DMS153 (cell line): Measurements from ENCODE around the gene RECQL5.

Source experiments
- DNase-seq: peaks from one replicate; lab custom pipeline; 2025; lab: John Stamatoyannopoulos, UW

Gene RECQL5

GRCh38 chr17:75666959-75667790, at the start of gene RECQL5, which contains the start of gene SAP30BP:
Gene RECQL5, minus strand, starts transcription at chr17:75667154. Its CDS starts 597 bp downstream, at chr17:75666557.
Gene SAP30BP, plus strand, starts transcription at chr17:75667338. Its CDS starts 35 bp downstream, at chr17:75667373.
- DNase-seq: peak; percentile 97

DNA sequence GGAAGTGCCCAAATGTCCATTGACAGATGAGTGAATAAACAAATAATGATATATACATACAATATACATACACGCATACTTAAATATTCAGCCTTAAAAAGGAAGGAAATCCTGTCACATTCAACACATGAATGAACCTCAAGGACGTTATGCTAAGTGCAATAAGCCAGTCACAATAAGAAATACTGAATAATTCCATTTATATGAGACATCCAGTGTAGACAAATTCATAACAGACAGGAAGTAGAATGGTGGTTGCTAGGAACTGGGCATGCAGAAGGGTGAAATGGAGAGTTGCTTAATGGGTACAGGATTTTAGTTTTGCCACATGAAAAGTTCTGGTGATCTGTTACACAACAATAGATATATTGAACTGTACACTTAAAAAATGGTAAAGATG, 45.5 kb upstream of the RECQL5 start:
- no peak for DNase-seq

GRCh38 chr17:75707079-75707571, 40.2 kb upstream of the RECQL5 start:
- no peak for DNase-seq

DNA sequence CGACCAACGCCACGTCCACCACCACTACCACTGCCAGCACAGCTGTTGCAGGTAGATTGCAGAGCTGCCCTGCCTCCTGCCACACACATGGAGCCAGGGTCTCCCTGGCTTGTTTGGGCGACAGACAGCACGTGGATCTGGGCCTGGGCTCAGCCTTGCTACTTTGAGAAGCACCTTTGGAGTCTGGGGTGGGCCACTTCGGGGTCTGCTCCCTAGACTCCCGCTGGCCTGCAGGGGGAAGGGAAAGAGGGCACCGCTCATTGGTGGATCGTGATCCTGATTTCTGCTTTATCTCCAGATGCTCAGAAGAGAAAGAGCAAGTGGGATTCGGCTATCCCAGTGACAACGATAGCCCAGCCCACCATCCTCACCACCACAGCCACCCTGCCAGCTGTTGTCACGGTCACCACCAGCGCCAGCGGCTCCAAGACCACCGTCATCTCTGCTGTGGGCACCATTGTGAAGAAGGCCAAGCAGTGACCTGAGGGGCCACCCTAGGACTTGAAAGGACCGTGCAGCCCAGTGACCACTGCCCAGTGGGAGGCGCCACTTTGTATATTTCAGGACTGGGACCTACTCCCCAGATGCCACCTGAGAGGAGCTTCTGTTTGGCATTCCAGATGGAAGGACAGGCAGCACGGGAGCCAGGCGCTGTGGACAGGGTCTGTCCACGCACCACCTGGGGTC, 39.2 kb upstream of the RECQL5 start:
- DNase-seq: no peak

DNA sequence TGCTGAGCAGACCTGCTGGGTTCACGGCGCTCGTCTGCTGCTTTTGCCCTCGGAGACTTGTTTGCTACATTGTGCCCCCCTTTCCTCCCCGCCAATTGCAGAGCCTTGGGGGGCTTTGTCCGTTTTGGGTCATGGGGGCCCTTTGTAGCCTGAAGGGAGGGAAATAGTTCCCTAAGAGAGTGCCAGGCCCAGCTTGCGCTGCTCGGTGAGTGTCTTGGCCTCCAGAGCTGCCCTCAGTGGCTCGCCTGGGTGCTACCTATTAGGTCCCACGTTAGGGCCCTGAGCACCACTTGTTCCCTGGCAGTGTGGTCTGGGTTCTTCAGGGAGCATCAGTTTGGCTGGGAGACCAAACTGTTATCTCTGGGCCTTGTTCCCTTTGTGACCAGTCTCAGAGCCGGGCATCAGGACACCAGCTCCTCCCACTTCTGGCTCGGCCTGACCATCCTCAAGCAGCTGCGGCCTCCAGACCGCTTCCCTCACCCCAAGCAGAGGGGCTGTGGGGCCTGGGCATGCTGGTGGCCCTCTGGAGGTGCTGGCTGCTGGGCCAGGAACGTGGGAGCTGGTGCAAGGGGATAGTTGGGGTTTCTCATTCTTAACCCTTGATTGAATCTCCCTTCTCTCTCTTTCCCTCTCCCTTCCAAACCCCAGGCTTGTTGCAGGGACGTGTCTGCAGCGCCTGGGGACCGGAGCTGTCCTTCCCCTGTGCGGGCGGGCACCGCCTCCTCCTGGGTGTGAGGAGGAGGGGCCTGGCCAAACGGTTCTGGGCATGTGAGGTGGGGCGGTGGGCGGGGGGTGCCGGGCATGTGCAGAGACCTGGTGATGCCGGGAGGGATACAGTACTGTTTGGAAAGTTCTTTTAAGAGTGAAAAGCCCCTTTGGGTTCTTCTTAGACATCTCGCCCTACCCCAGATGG, 38.3 kb upstream of the RECQL5 start:
- DNase-seq: no peak

- no peak for DNase-seq
These were observed 36.6 kb upstream of the RECQL5 start for GRCh38 chr17:75703591-75703990.

DNA sequence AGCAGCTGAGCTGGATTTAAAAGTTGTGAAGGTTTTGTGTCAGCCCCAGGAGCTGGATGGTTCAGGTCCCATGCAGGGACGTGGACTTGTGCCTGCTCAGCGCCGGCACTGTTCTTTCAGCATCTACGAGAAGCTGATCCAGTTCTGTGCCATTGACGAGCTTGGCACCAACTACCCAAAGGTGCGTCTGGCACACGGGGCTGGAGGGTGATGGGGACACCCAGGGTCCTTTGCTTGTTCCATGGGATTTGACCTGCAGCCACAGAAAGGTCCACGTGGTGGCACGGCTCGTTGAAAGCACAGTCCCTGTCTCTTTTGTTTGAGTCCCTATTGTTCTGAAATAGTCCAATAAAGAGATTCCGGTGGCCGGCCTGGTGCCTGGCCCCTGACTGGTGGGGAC, 36.2 kb upstream of the RECQL5 start:
- no peak for DNase-seq

GRCh38 chr17:75701288-75701687, 34.3 kb upstream of the RECQL5 start:
- no peak for DNase-seq

DNA sequence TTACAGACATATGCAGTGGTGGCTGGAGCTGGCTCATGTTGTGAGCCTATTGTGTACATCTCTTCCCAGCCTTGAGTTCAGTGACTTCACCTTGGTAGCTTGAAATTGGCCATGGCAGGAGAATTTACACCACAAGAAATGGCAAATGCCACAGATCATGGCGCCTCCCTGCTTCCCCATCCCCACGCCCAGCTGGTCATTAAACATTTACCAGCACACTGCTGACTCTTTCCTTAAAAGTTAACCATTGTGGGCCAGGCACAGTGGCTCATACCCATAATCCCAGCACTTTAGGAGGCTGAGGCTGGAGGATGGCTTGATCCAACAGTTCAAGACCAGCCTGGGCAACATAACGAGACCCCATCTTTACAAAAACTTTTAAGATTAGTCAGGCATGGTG, 31.7 kb upstream of the RECQL5 start:
- no peak for DNase-seq

DNA sequence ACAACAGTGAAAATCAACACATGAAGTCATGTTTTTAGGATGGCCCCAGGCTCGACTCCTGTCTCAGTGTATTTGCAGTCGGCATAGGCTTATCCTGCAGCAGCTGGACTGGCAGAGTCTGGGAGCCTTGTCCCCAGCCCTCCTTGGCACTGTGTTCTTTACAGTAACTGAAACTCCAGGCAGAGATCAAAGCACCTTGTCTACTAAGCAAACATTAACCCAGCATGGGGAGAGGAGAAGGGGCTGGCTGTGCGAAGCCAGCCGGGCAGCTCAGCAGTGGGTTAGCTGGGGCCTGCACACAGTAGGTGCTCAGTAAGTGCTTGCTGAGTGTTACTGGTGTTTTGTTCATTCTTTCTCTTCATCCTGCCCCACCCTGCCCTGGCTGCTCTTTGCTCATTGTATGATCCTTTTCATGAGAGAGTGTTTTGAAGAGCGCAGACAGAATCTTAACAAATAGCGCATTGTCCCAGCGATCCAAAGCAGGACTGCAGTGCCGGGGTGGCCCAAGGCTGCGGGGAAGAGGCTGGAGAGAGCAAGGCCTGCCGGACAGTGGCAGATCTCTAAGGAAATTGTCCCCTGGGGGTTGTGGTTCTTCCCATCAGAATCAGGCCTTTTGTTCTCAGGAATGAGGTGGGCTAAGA, 30.8 kb upstream of the RECQL5 start:
- no peak for DNase-seq

GRCh38 chr17:75695830-75696271, 28.9 kb upstream of the RECQL5 start:
- no peak for DNase-seq

GRCh38 chr17:75695141-75695829, 28.3 kb upstream of the RECQL5 start:
- no peak for DNase-seq

GRCh38 chr17:75694536-75694935, 27.6 kb upstream of the RECQL5 start:
- no peak for DNase-seq

DNA sequence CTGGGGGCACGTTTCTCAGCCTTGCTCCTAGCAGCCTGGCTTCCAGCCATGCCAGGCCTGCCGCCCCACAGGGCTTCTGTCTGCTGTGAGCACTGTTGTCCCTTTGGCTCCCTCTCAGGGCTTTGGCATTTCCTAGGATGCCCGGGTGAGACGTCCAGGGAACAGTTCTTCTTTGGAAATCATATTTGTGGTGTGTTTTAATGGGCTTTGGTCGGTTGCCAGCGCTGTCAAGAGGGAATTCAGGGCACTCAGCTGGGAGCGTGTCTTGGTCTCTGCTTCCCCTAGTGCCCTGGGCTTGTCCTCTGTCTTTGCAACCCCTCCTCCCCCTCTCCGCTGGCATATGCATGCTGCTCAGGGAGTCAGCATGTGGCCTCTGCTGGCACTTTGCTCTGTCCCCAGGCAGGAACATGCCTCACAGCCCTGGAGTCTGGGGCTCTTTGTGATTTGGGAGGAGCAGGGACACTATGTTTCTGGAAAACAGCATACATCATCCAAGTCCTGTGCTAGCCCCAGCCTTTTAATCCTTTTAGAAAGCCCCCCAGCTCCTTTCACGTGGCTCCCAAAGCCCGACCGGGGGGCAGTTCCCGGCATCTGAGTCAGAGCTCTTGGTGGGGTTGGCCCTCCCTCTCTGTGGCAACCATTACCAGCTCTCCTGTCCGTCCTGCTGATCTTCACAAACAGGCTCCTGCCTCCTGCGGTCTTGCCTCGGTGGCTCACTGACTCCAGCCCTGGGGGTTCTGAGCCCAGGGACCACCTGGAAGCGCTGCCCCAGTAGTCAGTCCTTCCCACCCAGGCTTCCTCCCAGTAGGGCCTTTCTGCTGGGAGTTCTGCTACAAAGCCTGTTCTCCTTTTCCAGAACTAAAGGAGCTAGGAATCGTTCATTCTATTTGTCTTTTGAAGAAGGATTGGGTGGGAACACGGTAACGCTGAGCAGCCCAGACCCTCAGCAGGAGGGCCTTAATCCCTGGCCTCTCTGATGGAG, 26.8 kb upstream of the RECQL5 start:
- DNase-seq: no peak

- no peak for DNase-seq
These were observed 26.0 kb upstream of the RECQL5 start for GRCh38 chr17:75692976-75693375.

- DNase-seq: no peak
These were observed 25.1 kb upstream of the RECQL5 start for GRCh38 chr17:75691801-75692626.

- DNase-seq: no peak
These were observed 24.4 kb upstream of the RECQL5 start for GRCh38 chr17:75691371-75691791.

GRCh38 chr17:75689441-75689873, 22.5 kb upstream of the RECQL5 start:
- no peak for DNase-seq
